Measurements from ENCODE around the gene NSUN6.
"Not testable (repeated sequence)": the region's sequence is repeated elsewhere in the genome, so short reads cannot be mapped to it uniquely, and the experiment has no call there.

The NSUN6 gene

DNA sequence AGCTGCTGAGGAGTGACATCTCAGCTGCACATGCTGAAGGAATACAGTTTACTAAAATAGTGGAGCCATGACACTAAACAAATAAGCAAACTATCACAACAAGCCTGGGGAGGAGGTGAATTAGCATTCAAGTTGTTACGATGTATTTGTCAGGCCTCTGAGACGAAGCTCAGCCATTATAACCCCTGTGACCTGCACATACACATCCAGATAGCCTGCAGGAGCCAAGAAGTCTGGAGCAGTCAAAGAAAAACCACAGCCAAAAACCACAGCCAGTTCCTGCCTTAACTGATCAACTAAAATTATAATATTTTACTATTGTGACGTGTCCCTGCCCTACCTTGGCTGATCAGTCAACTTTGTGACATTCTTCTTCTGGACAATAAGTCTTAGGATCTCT is 68.6 kb downstream of the NSUN6 start:
- no peak for DNase-seq (ENCODE audit: low read depth, low spot score)
- H3K9ac ChIP-seq (ENCODE audit: insufficient read length): no peak overlapping the region
- peaks cover 3% of the 10 kb centered on the region; the same call in 1 of the 2 replicates for H3K36me3 ChIP-seq (ENCODE audit: insufficient read depth, low read length)
- no peak overlapping the region for H3K4me3 ChIP-seq
- H3K27ac ChIP-seq: no peak overlapping the region
- H3K9me3 ChIP-seq (ENCODE audit: low read depth, low read length): no peaks in the 10 kb centered on the region
- no peak for TF ChIP-seq EZH2 (IDR thresholded peaks at IDR 0.05)
- TF ChIP-seq FOXP2 (optimal IDR thresholded peaks at IDR 0.05; ENCODE audit: control extremely low read depth, extremely low read length, insufficient read depth): no peak
- TF ChIP-seq POLR2AphosphoS5 (IDR thresholded peaks at IDR 0.05; ENCODE audit: borderline replicate concordance, low read depth, low read length): no peak

DNA sequence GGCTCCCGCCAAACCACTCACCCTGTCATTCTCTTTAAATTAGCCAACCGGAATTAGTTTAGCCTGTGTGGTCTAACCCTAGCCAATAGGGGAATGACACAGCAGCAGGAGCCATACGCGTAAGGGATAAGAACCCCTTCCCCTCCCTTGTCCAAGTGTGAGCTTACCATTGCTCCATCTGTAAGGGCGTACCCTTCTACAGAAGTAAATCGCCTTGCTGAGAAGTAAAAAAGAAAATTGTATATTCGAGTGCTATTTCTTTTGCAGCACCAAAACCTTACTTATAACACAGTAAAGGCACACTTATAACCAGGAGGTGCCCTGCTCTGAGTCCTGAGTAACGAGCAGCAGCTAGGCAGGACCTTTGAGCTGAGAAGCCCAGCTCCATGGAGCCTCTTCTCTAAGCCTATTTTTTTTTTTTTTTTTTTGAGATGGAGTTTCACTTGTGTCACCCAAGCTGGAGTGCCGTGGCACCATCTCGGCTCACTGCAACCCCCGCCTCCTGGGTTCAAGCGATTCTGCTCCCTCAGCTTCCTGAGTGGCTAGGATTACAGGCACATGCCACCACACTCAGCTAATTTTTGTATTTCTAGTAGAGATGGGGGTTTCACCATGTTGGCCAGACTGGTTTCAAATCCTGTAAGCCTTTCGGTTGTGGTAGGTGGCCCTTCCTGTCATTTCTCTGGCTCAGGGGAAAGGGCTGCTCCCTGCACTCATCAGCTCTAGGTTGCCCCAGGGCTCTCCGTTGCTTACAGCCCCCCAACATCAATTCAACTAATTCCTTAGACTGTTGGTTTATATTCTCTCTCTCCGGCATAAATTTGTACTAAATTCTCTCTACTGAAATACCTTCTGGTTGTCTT is 73.3 kb downstream of the NSUN6 start:
- no peaks in the 10 kb centered on the region for H3K9me3 ChIP-seq (ENCODE audit: low read depth, low read length)

GRCh38 chr10:18576586-18576985 is 74.8 kb downstream of the NSUN6 start:
- Histone ChIP-seq H3K36me3 (ENCODE audit: insufficient read depth, low read length) (peaks cover 3% of the 10 kb centered on the region; the same call in 1 of the 2 replicates), H3K9ac (ENCODE audit: insufficient read length) (no peak overlapping the region), H3K4me3 (no peak overlapping the region), H3K27ac (no peak overlapping the region), H3K9me3 (ENCODE audit: low read depth, low read length) (no peaks in the 10 kb centered on the region)
- TF ChIP-seq FOXP2 (optimal IDR thresholded peaks at IDR 0.05; ENCODE audit: control extremely low read depth, extremely low read length, insufficient read depth) (no peak), POLR2AphosphoS5 (IDR thresholded peaks at IDR 0.05; ENCODE audit: borderline replicate concordance, low read depth, low read length) (no peak), EZH2 (IDR thresholded peaks at IDR 0.05) (no peak)
- no peak for DNase-seq (ENCODE audit: low read depth, low spot score)

More for the DNA sequence above, 73.3 kb downstream of the NSUN6 start:
- Histone ChIP-seq H3K27ac (no peak overlapping the region), H3K36me3 (ENCODE audit: insufficient read depth, low read length) (peaks cover 3% of the 10 kb centered on the region; the same call in 1 of the 2 replicates), H3K9ac (ENCODE audit: insufficient read length) (no peak overlapping the region), H3K4me3 (no peak overlapping the region)
- TF ChIP-seq POLR2AphosphoS5 (IDR thresholded peaks at IDR 0.05; ENCODE audit: borderline replicate concordance, low read depth, low read length): no peak
- no peak for TF ChIP-seq EZH2 (IDR thresholded peaks at IDR 0.05)
- no peak for TF ChIP-seq FOXP2 (optimal IDR thresholded peaks at IDR 0.05; ENCODE audit: control extremely low read depth, extremely low read length, insufficient read depth)
- DNase-seq (ENCODE audit: low read depth, low spot score): no peak

GRCh38 chr10:18572959-18573561 is 78.3 kb downstream of the NSUN6 start:
- Histone ChIP-seq H3K9me3 (ENCODE audit: low read depth, low read length) (no peaks in the 10 kb centered on the region), H3K4me3 (no peak overlapping the region), H3K36me3 (ENCODE audit: insufficient read depth, low read length) (no peaks in the 10 kb centered on the region), H3K27ac (no peak overlapping the region), H3K9ac (ENCODE audit: insufficient read length) (no peak overlapping the region)
- TF ChIP-seq POLR2AphosphoS5 (IDR thresholded peaks at IDR 0.05; ENCODE audit: borderline replicate concordance, low read depth, low read length): no peak
- TF ChIP-seq EZH2 (IDR thresholded peaks at IDR 0.05): no peak
- no peak for TF ChIP-seq FOXP2 (optimal IDR thresholded peaks at IDR 0.05; ENCODE audit: control extremely low read depth, extremely low read length, insufficient read depth)
- no peak for DNase-seq (ENCODE audit: low read depth, low spot score)

DNA sequence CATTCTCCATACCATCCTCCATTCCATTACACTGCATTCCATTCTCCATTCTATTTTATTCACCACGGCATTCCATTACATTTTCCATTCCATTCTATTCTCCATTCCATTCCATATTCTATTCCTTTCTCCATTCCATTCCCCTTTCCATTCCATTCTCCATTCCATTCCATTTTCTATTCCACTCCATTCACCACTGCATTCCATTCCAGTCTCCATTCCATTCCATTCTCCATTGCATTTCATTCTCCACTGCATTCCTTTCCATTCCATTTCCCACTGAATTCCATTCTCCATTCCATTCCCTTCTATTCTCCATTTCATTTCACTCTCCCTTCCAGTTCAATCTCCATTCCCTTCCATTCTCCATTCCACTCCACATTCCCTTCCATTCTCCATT is 79.6 kb downstream of the NSUN6 start:
- Histone ChIP-seq H3K27ac (no peak overlapping the region), H3K9me3 (ENCODE audit: low read depth, low read length) (no peaks in the 10 kb centered on the region), H3K4me3 (no peak overlapping the region), H3K9ac (ENCODE audit: insufficient read length) (no peak overlapping the region), H3K36me3 (ENCODE audit: insufficient read depth, low read length) (no peaks in the 10 kb centered on the region)
- DNase-seq (ENCODE audit: low read depth, low spot score): no peak
- TF ChIP-seq POLR2AphosphoS5 (IDR thresholded peaks at IDR 0.05; ENCODE audit: borderline replicate concordance, low read depth, low read length) (no peak), FOXP2 (optimal IDR thresholded peaks at IDR 0.05; ENCODE audit: control extremely low read depth, extremely low read length, insufficient read depth) (no peak), EZH2 (IDR thresholded peaks at IDR 0.05) (no peak)

- no peak for DNase-seq (ENCODE audit: low read depth, low spot score)
- Histone ChIP-seq H3K27ac (no peak overlapping the region), H3K9ac (ENCODE audit: insufficient read length) (no peak overlapping the region), H3K4me3 (no peak overlapping the region), H3K9me3 (ENCODE audit: low read depth, low read length) (no peaks in the 10 kb centered on the region), H3K36me3 (ENCODE audit: insufficient read depth, low read length) (no peaks in the 10 kb centered on the region)
- TF ChIP-seq FOXP2 (optimal IDR thresholded peaks at IDR 0.05; ENCODE audit: control extremely low read depth, extremely low read length, insufficient read depth) (no peak), EZH2 (IDR thresholded peaks at IDR 0.05) (no peak), POLR2AphosphoS5 (IDR thresholded peaks at IDR 0.05; ENCODE audit: borderline replicate concordance, low read depth, low read length) (no peak)
These were observed 80.3 kb downstream of the NSUN6 start for GRCh38 chr10:18571076-18571475.

- DNase-seq (ENCODE audit: low read depth, low spot score); H3K9me3 ChIP-seq (ENCODE audit: low read depth, low read length); H3K4me3 ChIP-seq: not testable (repeated sequence)
These were observed 81.0 kb downstream of the NSUN6 start for GRCh38 chr10:18570386-18570785.

GRCh38 chr10:18567343-18567856 is 84.0 kb downstream of the NSUN6 start:
- no peak overlapping the region for H3K9ac ChIP-seq (ENCODE audit: insufficient read length)
- no peaks in the 10 kb centered on the region for H3K36me3 ChIP-seq (ENCODE audit: insufficient read depth, low read length)
- TF ChIP-seq POLR2AphosphoS5 (IDR thresholded peaks at IDR 0.05; ENCODE audit: borderline replicate concordance, low read depth, low read length): no peak
- no peak for TF ChIP-seq EZH2 (IDR thresholded peaks at IDR 0.05)
- TF ChIP-seq FOXP2 (optimal IDR thresholded peaks at IDR 0.05; ENCODE audit: control extremely low read depth, extremely low read length, insufficient read depth): no peak
- no peak overlapping the region for H3K4me3 ChIP-seq
- DNase-seq (ENCODE audit: low read depth, low spot score): no peak
- no peaks in the 10 kb centered on the region for H3K9me3 ChIP-seq (ENCODE audit: low read depth, low read length)
- no peak overlapping the region for H3K27ac ChIP-seq

More at GRCh38 chr10:18570386-18570785, 81.0 kb downstream of the NSUN6 start:
- not testable (repeated sequence) for H3K27ac ChIP-seq; H3K36me3 ChIP-seq (ENCODE audit: insufficient read depth, low read length); H3K9ac ChIP-seq (ENCODE audit: insufficient read length)
